ENCODE results near the gene LRP1B. TPM values are rescaled to one million over a fixed set of nuclear protein-coding genes. Genes with fewer than 3 reads are reported as not detected.

Gene LRP1B
- total and polyA plus RNA-seq, 2 of the 8 experiments (the other 6 are each of a cell fraction or from before 2014, with no cell fraction given): 0.03 TPM; not detected in 1

GRCh38 chr2:141417246-141417797, 713.5 kb downstream of the LRP1B start (continued):
- TF ChIP-seq HDAC2 (IDR thresholded peaks at IDR 0.05; ENCODE audit: borderline replicate concordance in 1 of 2, low read depth in 2 of 2, low read length in 2 of 2): no peak
- no peak for TF ChIP-seq MAFK (IDR thresholded peaks at IDR 0.05; ENCODE audit: low read depth, low read length)
- no peak for TF ChIP-seq TCF12 (IDR thresholded peaks at IDR 0.05; ENCODE audit: low read depth, low read length)
- TF ChIP-seq RNF2 (IDR thresholded peaks at IDR 0.05; ENCODE audit: borderline replicate concordance, low read depth, low read length, missing control alignments, poor library complexity, severe bottlenecking): no peak
- TF ChIP-seq MAX (IDR thresholded peaks at IDR 0.05): no peak
- TF ChIP-seq GABPA (IDR thresholded peaks at IDR 0.05; ENCODE audit: borderline replicate concordance, insufficient read depth, low read length): no peak
- TF ChIP-seq TAF1 (IDR thresholded peaks at IDR 0.05; ENCODE audit: low read depth, low read length): no peak
- no peak for TF ChIP-seq POLR2A (IDR thresholded peaks at IDR 0.05; ENCODE audit: control extremely low read depth in 1 of 2, low read depth in 2 of 2, low read length in 2 of 2)

All from H1 (cell line).